GM15510 (cell line): Measurements from ENCODE around the gene AUNIP.

Source experiments
- POLR2A ChIP-seq: IDR thresholded peaks from 3 replicates; pipeline ENCODE4 v1.6.1; 2011; ENCODE audit warnings: borderline replicate concordance; ENCODE audit not compliant: insufficient read length; ENCODE audit errors: extremely low read depth

Gene AUNIP

DNA sequence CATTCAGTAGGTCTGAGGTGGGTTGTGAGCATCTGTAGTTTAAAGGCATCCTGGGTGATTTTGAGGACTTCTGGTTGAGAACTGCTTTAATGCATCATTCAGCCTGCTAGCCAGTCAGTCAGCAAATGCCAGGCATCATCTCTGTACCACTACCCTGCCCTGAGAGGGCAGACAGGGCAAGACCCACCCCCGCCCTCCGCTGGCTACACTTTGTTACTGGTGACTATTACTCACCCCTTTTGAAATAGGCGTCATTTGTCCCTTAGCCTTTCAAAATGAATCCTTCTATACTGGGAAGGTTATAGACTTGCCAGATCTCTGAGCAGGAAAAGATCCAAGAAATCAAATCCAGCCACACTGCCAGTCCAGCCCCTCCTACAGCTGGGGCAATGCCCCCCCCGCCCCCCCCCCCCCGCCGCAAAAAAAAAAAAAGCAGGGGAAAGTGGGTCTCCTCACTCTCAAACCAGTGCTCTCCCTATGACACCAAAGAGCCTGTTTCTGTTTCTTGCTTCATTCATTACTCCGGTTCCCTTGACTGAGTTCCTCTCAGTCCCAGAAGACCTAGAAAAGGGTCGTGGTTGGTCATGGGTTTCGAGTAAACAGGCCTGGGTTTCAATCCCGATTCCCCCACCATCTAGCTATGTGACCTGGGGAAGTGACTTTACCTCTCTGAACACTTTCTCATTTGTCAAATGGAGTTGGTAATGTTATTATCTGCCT lies 54.9 kb downstream of the AUNIP start:
- no peak for TF ChIP-seq POLR2A

DNA sequence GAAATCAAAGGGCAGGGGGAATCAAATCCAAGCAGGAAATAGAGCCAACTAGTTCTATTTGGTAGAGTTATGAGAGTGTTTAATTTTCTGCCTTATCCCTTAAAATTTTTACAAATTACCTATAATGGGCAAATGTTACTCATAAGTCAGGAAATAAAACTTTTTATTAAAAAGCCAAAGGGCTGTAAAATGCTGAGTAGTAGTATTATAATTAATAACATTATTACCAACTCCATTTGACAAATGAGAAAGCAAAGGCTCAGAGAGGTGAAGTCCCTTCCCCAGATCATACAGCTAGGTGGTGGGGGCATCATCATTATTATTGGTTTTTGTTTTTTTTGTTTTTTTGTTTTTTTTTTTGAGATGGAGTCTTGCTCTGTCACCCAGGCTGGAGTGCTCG lies 55.9 kb downstream of the AUNIP start:
- TF ChIP-seq POLR2A = no peak

GRCh38 chr1:25802915-25803314 lies 56.3 kb downstream of the AUNIP start:
- no peak for TF ChIP-seq POLR2A

- no peak for TF ChIP-seq POLR2A
Observed at GRCh38 chr1:25800703-25801377, 58.4 kb downstream of the AUNIP start.

DNA sequence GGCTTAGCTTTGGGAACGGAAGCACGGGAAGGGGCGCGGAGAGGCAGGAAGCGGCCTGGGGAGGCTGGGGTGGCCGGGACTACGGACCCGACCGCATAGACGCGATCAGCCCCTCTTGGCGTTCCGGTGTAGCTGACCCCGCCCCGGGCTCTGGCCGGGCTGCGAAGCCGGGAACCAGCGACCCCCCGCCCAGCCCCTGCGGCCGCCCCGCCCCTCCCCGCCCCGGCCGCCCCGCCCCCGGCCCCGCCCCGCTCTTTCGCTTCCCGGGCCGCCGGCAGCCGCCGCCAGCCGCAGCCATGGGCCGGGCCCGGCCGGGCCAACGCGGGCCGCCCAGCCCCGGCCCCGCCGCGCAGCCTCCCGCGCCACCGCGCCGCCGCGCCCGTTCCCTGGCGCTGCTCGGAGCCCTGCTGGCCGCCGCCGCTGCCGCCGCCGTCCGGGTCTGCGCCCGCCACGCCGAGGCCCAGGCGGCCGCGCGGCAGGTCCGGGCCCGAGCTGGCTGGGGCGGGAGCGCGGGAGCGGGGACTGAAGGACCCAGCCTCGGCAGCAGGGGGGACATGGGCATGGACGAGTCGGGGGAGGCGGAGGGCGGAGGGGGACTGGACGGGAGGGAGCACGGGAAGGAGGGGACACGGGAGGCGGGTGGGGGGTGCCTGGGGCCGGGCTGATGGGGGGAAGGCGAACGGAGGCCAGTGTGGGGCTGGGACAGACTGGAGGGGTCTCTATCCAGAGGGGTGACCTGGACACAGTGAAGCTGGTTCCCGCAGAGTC lies 59.1 kb downstream of the AUNIP start, which contains the start of gene SELENON:
Gene SELENON, plus strand, starts transcription at position 259 of the 768 bp plus-strand sequence. Its CDS starts 38 bp downstream, at position 297.
- TF ChIP-seq POLR2A = no peak

DNA sequence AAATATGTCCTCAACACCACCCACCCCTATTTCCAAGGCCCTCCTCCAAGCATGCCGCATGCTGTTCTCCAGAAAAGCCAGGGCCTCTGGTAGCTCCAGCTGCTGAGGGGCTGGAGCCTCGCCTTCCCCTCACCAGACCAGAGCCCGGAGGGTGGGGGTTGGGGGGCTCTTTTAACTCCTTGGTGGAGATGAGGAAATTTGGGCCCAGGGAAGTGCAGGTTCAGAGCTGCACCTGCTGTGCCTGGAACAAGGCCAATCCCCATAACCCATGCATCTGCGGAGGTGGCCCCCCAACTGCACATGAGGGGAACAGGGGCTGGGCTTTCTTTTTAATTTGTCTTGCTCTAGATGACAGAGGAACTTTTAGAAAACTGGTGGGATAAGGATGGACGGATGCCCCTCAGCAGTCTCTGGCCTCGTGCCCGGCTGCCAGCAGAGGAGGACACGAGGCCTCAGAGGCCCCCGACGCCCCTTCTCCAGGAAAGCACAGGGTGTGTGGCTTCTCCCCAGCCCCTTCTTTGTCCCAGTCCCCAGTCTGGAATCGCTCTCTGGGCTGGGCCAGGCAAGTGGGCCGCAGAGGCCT lies 59.8 kb downstream of the AUNIP start:
- TF ChIP-seq POLR2A = no peak

GRCh38 chr1:25798666-25799351 lies 60.4 kb downstream of the AUNIP start:
- TF ChIP-seq POLR2A = no peak

DNA sequence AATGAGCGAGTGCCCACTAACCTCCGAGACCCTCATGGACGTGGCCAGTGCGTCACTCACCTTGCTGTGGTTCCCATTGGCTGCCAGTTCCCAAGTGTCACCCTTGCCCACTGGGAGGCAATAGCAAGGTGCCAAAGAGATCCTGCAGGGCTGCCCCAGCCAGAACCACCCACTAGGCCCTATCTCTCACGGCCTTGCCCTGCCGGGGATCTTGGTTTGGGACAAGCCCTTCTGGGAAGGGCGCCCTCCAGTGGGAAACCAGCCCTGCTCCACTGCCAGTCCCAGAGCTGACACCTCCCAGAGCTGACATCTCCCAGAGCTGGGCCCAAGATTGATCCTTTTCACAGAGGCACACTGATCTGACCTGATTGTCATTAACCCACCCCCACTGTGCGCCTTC lies 61.3 kb downstream of the AUNIP start:
- TF ChIP-seq POLR2A = no peak

DNA sequence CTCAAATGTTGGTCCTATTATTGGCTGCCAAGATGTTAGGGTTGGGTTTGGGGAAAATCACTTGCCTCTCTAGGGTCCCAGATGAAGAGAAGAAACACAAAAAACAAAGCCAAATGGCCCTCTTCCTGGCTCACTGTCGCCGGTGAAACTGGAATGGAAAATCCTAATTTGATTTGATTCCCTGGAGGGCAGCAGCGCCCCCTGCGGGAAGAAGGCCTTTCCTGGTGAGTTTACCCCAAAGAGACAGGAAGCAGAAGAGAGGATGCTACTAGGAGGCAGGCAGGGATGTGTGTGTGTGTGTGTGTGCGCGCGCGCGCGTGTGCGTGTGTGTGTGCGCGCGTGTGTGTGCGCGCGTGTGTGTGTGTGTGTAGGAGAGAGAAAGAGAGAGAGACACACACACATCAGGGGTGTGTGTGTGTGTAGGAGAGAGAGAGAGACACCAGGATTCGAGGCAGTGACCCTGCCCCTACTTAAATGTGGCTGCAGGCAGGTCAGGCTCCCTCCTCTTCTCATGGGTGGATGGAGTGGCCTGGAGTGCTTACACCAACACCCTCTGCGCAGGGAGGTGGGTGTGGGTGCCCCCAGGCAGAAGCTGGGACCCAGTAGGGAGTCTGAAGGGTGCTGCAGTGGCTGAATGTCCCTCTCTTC lies 62.3 kb downstream of the AUNIP start:
- no peak for TF ChIP-seq POLR2A

GRCh38 chr1:25795946-25796810 lies 63.1 kb downstream of the AUNIP start:
- no peak for TF ChIP-seq POLR2A

DNA sequence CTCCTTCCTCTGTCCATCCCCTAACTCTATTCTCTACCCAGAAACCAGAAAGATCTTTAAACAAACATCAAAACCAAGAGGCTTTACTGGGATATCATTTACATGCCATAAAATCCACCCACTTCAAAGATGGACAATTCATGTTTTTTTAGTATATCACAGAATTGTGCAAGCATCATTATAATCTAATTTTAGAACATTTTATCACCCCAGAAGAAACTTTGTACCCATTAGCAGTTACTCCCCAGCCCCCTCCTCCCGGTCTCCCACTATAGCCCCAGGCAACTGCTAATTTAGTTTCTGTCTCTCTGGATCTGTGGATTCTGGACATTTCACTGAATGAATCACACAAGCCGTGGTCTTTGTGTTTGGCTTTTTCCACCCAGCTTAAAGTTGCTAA lies 64.0 kb downstream of the AUNIP start:
- no peak for TF ChIP-seq POLR2A

DNA sequence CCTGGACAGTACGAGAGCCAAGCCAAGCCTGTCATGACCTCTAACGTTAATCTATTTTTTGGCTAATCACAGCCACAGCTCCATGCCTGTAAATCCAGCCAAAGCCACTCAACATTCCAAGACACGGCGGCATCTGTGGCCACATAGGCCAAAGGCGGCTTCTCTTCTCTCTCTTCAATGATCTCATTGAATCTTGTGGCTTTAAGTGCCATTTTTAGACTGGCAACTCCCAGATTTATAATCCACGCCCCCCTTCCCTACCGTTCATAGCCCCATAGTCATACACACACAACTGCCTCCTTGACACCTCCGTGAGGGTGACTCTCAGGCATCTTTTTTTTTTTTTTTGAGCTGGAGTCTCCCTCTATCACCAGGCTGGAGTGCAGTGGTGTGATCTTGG lies 64.9 kb downstream of the AUNIP start:
- TF ChIP-seq POLR2A = no peak

- no peak for TF ChIP-seq POLR2A
Observed at GRCh38 chr1:25793585-25794170, 65.6 kb downstream of the AUNIP start.

GRCh38 chr1:25792115-25792514 lies 67.1 kb downstream of the AUNIP start:
- no peak for TF ChIP-seq POLR2A

DNA sequence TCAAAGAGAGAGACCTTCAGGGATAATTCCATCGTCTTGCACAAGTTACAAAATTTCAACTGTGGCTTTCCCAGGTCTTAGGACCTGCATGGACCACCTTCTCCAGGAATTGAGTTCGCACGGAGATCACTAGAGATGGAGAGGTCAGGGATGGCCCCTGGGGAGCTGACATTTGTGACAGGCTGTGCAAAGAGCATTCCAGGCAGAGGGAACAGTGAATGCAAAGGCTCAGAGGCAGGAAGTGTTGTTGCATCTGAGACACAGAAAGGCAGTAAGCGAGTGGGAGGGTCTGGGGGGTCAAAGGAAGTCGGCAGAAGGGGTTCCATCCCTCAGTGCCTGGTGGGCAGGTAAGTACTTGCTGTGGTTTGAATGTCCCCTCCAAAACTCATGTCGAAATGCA lies 68.8 kb downstream of the AUNIP start:
- no peak for TF ChIP-seq POLR2A
